Mononuclear cell (primary cell): Measurements from ENCODE around the gene MPP7. TPM values are rescaled to one million over a fixed set of nuclear protein-coding genes. Genes with fewer than 3 reads are reported as not detected.

ENCODE experiments used
- H3K27me3 ChIP-seq: 2 replicates; pipeline ENCODE4 v1.6.0; 2011; ENCODE audit warnings: low read length, control low read depth; ENCODE audit not compliant: insufficient read depth
- H3K4me1 ChIP-seq: 2 replicates; pipeline ENCODE4 v1.5.1; 2011; ENCODE audit warnings: mild to moderate bottlenecking, low read length, control low read depth; ENCODE audit not compliant: insufficient read depth
- H3K4me3 ChIP-seq: 2 replicates; pipeline ENCODE4 v1.5.1; 2011; ENCODE audit warnings: mild to moderate bottlenecking, low read length, moderate library complexity
- H3K9me3 ChIP-seq: 2 replicates; pipeline ENCODE4 v1.5.1; 2011; ENCODE audit warnings: low read depth, mild to moderate bottlenecking, control low read depth, low read length
- total RNA-seq: library from RNA; depleted of rRNA; stranded (reverse); fragments of >200 nt; gene quantifications from one replicate; pipeline ENCODE4 v1.2.3, GENCODE V29; 2012

MPP7 gene
- total RNA-seq, 1 donor: 24.5 TPM

- H3K27me3 ChIP-seq: no peaks in the 10 kb centered on the region
- H3K4me3 ChIP-seq: no peak overlapping the region
- no peaks in the 10 kb centered on the region for H3K9me3 ChIP-seq
- peaks cover 5% of the 10 kb centered on the region for H3K4me1 ChIP-seq
Measured at GRCh38 chr10:28318626-28319025, 15.8 kb upstream of the MPP7 start.

- H3K9me3 ChIP-seq: no peaks in the 10 kb centered on the region
Measured at GRCh38 chr10:28317760-28318159, 14.9 kb upstream of the MPP7 start.

GRCh38 chr10:28316696-28317095 is 13.8 kb upstream of the MPP7 start:
- H3K4me3 ChIP-seq: no peak overlapping the region
- peaks cover 5% of the 10 kb centered on the region for H3K4me1 ChIP-seq
- H3K9me3 ChIP-seq: no peaks in the 10 kb centered on the region
- no peaks in the 10 kb centered on the region for H3K27me3 ChIP-seq

More at GRCh38 chr10:28317760-28318159, 14.9 kb upstream of the MPP7 start:
- peaks cover 5% of the 10 kb centered on the region for H3K4me1 ChIP-seq
- H3K4me3 ChIP-seq: no peak overlapping the region
- no peaks in the 10 kb centered on the region for H3K27me3 ChIP-seq

- no peaks in the 10 kb centered on the region for H3K27me3 ChIP-seq
- peaks cover 5% of the 10 kb centered on the region for H3K4me1 ChIP-seq
- H3K4me3 ChIP-seq: no peak overlapping the region
- no peaks in the 10 kb centered on the region for H3K9me3 ChIP-seq
Measured at GRCh38 chr10:28315140-28315539, 12.3 kb upstream of the MPP7 start.

- no peaks in the 10 kb centered on the region for H3K9me3 ChIP-seq
- no peak overlapping the region for H3K4me3 ChIP-seq
- no peaks in the 10 kb centered on the region for H3K27me3 ChIP-seq
- H3K4me1 ChIP-seq: peaks cover 5% of the 10 kb centered on the region
Measured at GRCh38 chr10:28314211-28314610, 11.3 kb upstream of the MPP7 start.

GRCh38 chr10:28312572-28312971 is 9.7 kb upstream of the MPP7 start:
- Histone ChIP-seq H3K27me3 (no peaks in the 10 kb centered on the region), H3K4me1 (peaks cover 5% of the 10 kb centered on the region), H3K4me3 (no peak overlapping the region), H3K9me3 (no peaks in the 10 kb centered on the region)

- Histone ChIP-seq H3K4me3 (no peak overlapping the region), H3K9me3 (no peaks in the 10 kb centered on the region), H3K4me1 (peaks cover 2% of the 10 kb centered on the region), H3K27me3 (no peaks in the 10 kb centered on the region)
Measured at GRCh38 chr10:28311104-28311503, 8.2 kb upstream of the MPP7 start.

GRCh38 chr10:28307267-28307666 is 4.4 kb upstream of the MPP7 start:
- H3K27me3 ChIP-seq: no peaks in the 10 kb centered on the region
- no peaks in the 10 kb centered on the region for H3K9me3 ChIP-seq
- H3K4me3 ChIP-seq: no peak overlapping the region
- H3K4me1 ChIP-seq: peaks cover 27% of the 10 kb centered on the region

GRCh38 chr10:28305553-28305952 is 2.7 kb upstream of the MPP7 start:
- no peak overlapping the region for H3K4me3 ChIP-seq
- no peaks in the 10 kb centered on the region for H3K27me3 ChIP-seq
- peaks cover 44% of the 10 kb centered on the region for H3K4me1 ChIP-seq
- H3K9me3 ChIP-seq: no peaks in the 10 kb centered on the region

- peaks cover 47% of the 10 kb centered on the region for H3K4me1 ChIP-seq
- no peak overlapping the region for H3K4me3 ChIP-seq
- H3K9me3 ChIP-seq: no peaks in the 10 kb centered on the region
- no peaks in the 10 kb centered on the region for H3K27me3 ChIP-seq
Measured at GRCh38 chr10:28304032-28304571, 1.2 kb upstream of the MPP7 start.

- Histone ChIP-seq H3K4me1 (peaks cover 47% of the 10 kb centered on the region), H3K4me3 (peak overlapping the region; percentile 61), H3K27me3 (no peaks in the 10 kb centered on the region)
Measured at GRCh38 chr10:28302012-28302637, 739 bp downstream of the MPP7 start.

GRCh38 chr10:28300027-28300426 is 2.8 kb downstream of the MPP7 start:
- Histone ChIP-seq H3K27me3 (no peaks in the 10 kb centered on the region), H3K4me1 (peaks cover 34% of the 10 kb centered on the region), H3K9me3 (no peaks in the 10 kb centered on the region), H3K4me3 (no peak overlapping the region)

More at GRCh38 chr10:28302012-28302637, 739 bp downstream of the MPP7 start:
- H3K9me3 ChIP-seq: no peaks in the 10 kb centered on the region

GRCh38 chr10:28298951-28299350 is 3.9 kb downstream of the MPP7 start:
- no peak overlapping the region for H3K4me3 ChIP-seq
- H3K4me1 ChIP-seq: peaks cover 26% of the 10 kb centered on the region
- H3K27me3 ChIP-seq: no peaks in the 10 kb centered on the region
- H3K9me3 ChIP-seq: no peaks in the 10 kb centered on the region

GRCh38 chr10:28296023-28296422 is 6.8 kb downstream of the MPP7 start:
- H3K9me3 ChIP-seq: no peaks in the 10 kb centered on the region
- no peaks in the 10 kb centered on the region for H3K27me3 ChIP-seq
- H3K4me3 ChIP-seq: no peak overlapping the region
- H3K4me1 ChIP-seq: peaks cover 8% of the 10 kb centered on the region

GRCh38 chr10:28295336-28295735 is 7.5 kb downstream of the MPP7 start:
- H3K4me3 ChIP-seq: no peak overlapping the region
- no peaks in the 10 kb centered on the region for H3K9me3 ChIP-seq
- peaks cover 3% of the 10 kb centered on the region for H3K4me1 ChIP-seq
- H3K27me3 ChIP-seq: no peaks in the 10 kb centered on the region

GRCh38 chr10:28294809-28295208 is 8.1 kb downstream of the MPP7 start:
- H3K27me3 ChIP-seq: no peaks in the 10 kb centered on the region
- no peak overlapping the region for H3K4me3 ChIP-seq
- no peaks in the 10 kb centered on the region for H3K9me3 ChIP-seq
- peaks cover under 1% of the 10 kb centered on the region for H3K4me1 ChIP-seq
